K562 (cell line): ENCODE measurements around the gene HDLBP. TPM values are rescaled to one million over a fixed set of nuclear protein-coding genes. Genes with fewer than 3 reads are reported as not detected.

ENCODE experiments used
- ATAC-seq: fragments of 200-7000 bp; cut with Tn5 transposase; 3 replicates; pipeline ENCODE4 v1.9.1; 2020; ENCODE audit warnings: moderate library complexity
- BruUV-seq: library from RNA; stranded (reverse); fragments of 400-500 nt; replicated peaks from 2 replicates; lab custom pipeline; 2021; lab: Mats Ljungman, UMichigan
- CTCF ChIA-PET: fragments of 300-600 bp; formaldehyde crosslinking; extraction: SDS; loops from one replicate; lab custom pipeline; 2021; ENCODE audit warnings: low intra/inter-chr PET ratio; lab: Yijun Ruan, JAX
- POLR2A ChIA-PET: fragments of 300-600, 350-650 bp; sonication (Branson Sonifier 250); formaldehyde crosslinking; extraction: SDS; loops from one replicate; lab custom pipeline; 2021; ENCODE audit warnings: antibody characterized with exemption, inconsistent platforms; lab: Yijun Ruan, JAX
- DNase-seq, 4 experiments: peaks; one replicate each; pipeline versions ENCODE4 v3.0.0 to v3.0.0-alpha.2; 2011 to 2018; ENCODE audit warnings: low spot score in 3 of 4, mixed read lengths in 3 of 4; ENCODE audit errors: extremely low read depth in 1 of 4
- FAIRE-seq: peaks from 2 replicates; lab custom pipeline; 2011; peaks lifted over from hg19 to GRCh38; lab: Jason Lieb, UNC
- H2AFZ ChIP-seq: 2 replicates; pipeline ENCODE4 v1.6.0; 2011; ENCODE audit warnings: low read depth, low read length, control low read depth, inconsistent platforms
- H3K27ac ChIP-seq: fragments of 200-600 bp; 3 replicates; pipeline ENCODE4 v1.8.0; 2011; ENCODE audit warnings: low read depth, mild to moderate bottlenecking, control low read depth, inconsistent platforms, low read length, moderate library complexity, mixed read lengths; ENCODE audit errors: extremely low read depth
- H3K27me3 ChIP-seq, 2 experiments: fragments of 300-600 bp in 1 of 2; 2 replicates in 1 of 2; 3 replicates in 1 of 2; pipeline versions ENCODE4 v1.6.0 to v1.8.0; 2011; ENCODE audit warnings: inconsistent platforms in 2 of 2, low read length in 2 of 2, mild to moderate bottlenecking in 1 of 2, mixed read lengths in 1 of 2, moderate library complexity in 1 of 2; ENCODE audit not compliant: control insufficient read depth in 2 of 2, insufficient read depth in 2 of 2
- H3K36me3 ChIP-seq: fragments of 300-600 bp; 3 replicates; pipeline ENCODE4 v1.8.0; 2011; ENCODE audit warnings: mild to moderate bottlenecking, low read length, inconsistent platforms; ENCODE audit not compliant: control insufficient read depth, insufficient read depth
- H3K4me1 ChIP-seq, 2 experiments: fragments of 200-600 bp in 1 of 2; replicated peaks in 1 of 2; 2 replicates in 1 of 2; 3 replicates in 1 of 2; pipeline versions ENCODE4 v1.5.1 to v1.8.0; 2011; ENCODE audit warnings: inconsistent platforms in 2 of 2, low read length in 2 of 2, mild to moderate bottlenecking in 1 of 2, mixed read lengths in 1 of 2, moderate library complexity in 1 of 2; ENCODE audit not compliant: control insufficient read depth in 2 of 2, insufficient read depth in 2 of 2
- H3K4me2 ChIP-seq: 2 replicates; pipeline ENCODE4 v1.6.1; 2011; ENCODE audit warnings: low read length, control low read depth, inconsistent platforms, mixed read lengths; ENCODE audit not compliant: insufficient read depth
- H3K4me3 ChIP-seq: fragments of 200-600 bp; sonication (generic), shearing (Covaris generic); 2 replicates; pipeline ENCODE4 v1.5.1; 2016; ENCODE audit warnings: control low read depth, inconsistent platforms
- H3K79me2 ChIP-seq: fragments of 200-600 bp; 3 replicates; pipeline ENCODE4 v1.8.0; 2011; ENCODE audit warnings: low read length, inconsistent platforms; ENCODE audit not compliant: control insufficient read depth, insufficient read depth
- H3K9ac ChIP-seq, 2 experiments: 2 replicates each; pipeline versions ENCODE4 v1.6.0 to v1.6.1; 2011; ENCODE audit warnings: low read depth in 2 of 2, low read length in 2 of 2, control low read depth in 1 of 2, inconsistent platforms in 1 of 2, mild to moderate bottlenecking in 1 of 2, mixed read lengths in 1 of 2; ENCODE audit not compliant: insufficient read depth in 1 of 2
- H3K9me1 ChIP-seq: one replicate; pipeline ENCODE4 v1.6.0; 2011; ENCODE audit warnings: inconsistent platforms, mild to moderate bottlenecking, low read length, moderate library complexity; ENCODE audit not compliant: control insufficient read depth, insufficient read depth
- H3K9me3 ChIP-seq: replicated peaks from 2 replicates; pipeline ENCODE4 v1.5.1; 2011; ENCODE audit warnings: low read depth, low read length, inconsistent platforms; ENCODE audit not compliant: control insufficient read depth, insufficient read depth
- H4K20me1 ChIP-seq: replicated peaks from 2 replicates; pipeline ENCODE4 v1.6.1; 2011; ENCODE audit warnings: low read length, inconsistent platforms, mixed read lengths; ENCODE audit not compliant: control insufficient read depth, insufficient read depth
- FOXM1 ChIP-seq, 2 experiments: fragments of 450-650 bp in 1 of 2; sonication (generic) in 1 of 2; formaldehyde crosslinking in 1 of 2; IDR thresholded peaks; 2 replicates each; pipeline versions ENCODE4 v1.6.1 to v1.9.0; 2017 to 2022; ENCODE audit warnings: low read depth in 2 of 2, mild to moderate bottlenecking in 2 of 2, missing genetic modification reagents in 1 of 2, moderate library complexity in 1 of 2
- GMEB1 ChIP-seq: fragments of 250-450 bp; sonication (Bioruptor Pico); IDR thresholded peaks from 2 replicates; pipeline ENCODE4 v1.4.0; 2020; ENCODE audit warnings: mild to moderate bottlenecking
- ZC3H11A ChIP-seq: IDR thresholded peaks from 2 replicates; pipeline ENCODE4 v1.6.1; 2012; ENCODE audit warnings: low read depth, low read length, improper control_type of control experiment
- WGBS: fragments of 100-300 bp; shearing (Covaris generic); methylation state at CpG from one replicate; pipeline ENCODE4 v1.1.6; 2016; ENCODE audit warnings: low coverage, mixed read lengths; ENCODE audit not compliant: insufficient coverage; ENCODE audit errors: missing lambda C conversion rate; 5-methylcytosine and 5-hydroxymethylcytosine counted together
- in situ Hi-C: fragments of 300-500 bp; cut with MboI; formaldehyde crosslinking; loops from 4 replicates; pipeline ENCODE4 v1.15.0; 2018; ENCODE audit warnings: inconsistent platforms, mixed read lengths
- intact Hi-C: fragments of 100-400 bp; cut with micrococcal nuclease; formaldehyde crosslinking; loops from 2 replicates; pipeline ENCODE4 v1.14.2; 2022
- polyA plus RNA-seq, 8 experiments: library from polyadenylated mRNA; depleted of rRNA in 4 of 8; stranded (reverse) in 5 of 8; unstranded in 3 of 8; fragments of >200 nt; fragmentation: Nextera tagmentation in 2 of 8; fragmentation: Illumina TruSeq in 1 of 8; extraction: Ambion mirVana in 2 of 8; extraction: Trizol in 1 of 8; gene quantifications; 2 replicates each; pipeline versions ENCODE4 v1.2.1 to v1.2.3, GENCODE V29; 2011 to 2014; ENCODE audit warnings: inconsistent platforms in 1 of 8, missing spikeins in 1 of 8
- total RNA-seq, 7 experiments: library from RNA; depleted of rRNA in 6 of 7; stranded (reverse); fragments of >200 nt in 6 of 7; fragmentation: Illumina TruSeq in 2 of 7; extraction: Trizol in 2 of 7; gene quantifications; 2 replicates each; pipeline versions ENCODE4 v1.2.1 to v1.2.3, GENCODE V29; 2011 to 2021; ENCODE audit warnings: low replicate concordance in 1 of 7

HDLBP gene
- total and polyA plus RNA-seq, 9 of the 15 experiments (the other 6 are each of a cell fraction or from before 2014, with no cell fraction given) = 24.4 to 378 (median 146) TPM

GRCh38 chr2:241298673-241299072, 16.8 kb downstream of the HDLBP start (continued):
- TF ChIP-seq FOXM1 (IDR thresholded peaks at IDR 0.05; ENCODE audit: low read depth) (no peak), FOXM1 (CRISPR knock-in tag; IDR thresholded peaks at IDR 0.05; ENCODE audit: low read depth) (no peak), ZC3H11A (no peak)

- no peak overlapping the region for H3K27ac ChIP-seq
- no peak for DNase-seq
- ATAC-seq = no peak
- H3K79me2 ChIP-seq = peaks cover 92% of the 10 kb centered on the region
- H2AFZ ChIP-seq = no peak overlapping the region
- H3K4me3 ChIP-seq = no peak overlapping the region
- H3K4me2 ChIP-seq = no peak overlapping the region
- H3K9ac ChIP-seq = no peak overlapping the region
- 99% methylated on average over 8 of the region's 8 CpGs for WGBS
- H4K20me1 ChIP-seq = 0 out of 2 replicates have a peak, but pooled peaks cover 10% of the 10 kb centered on the region
- TF ChIP-seq GMEB1 = no peak
- no peaks in the 10 kb centered on the region for H3K9me3 ChIP-seq
- H3K9me1 ChIP-seq = peaks cover 2% of the 10 kb centered on the region
- POLR2A ChIA-PET = interaction anchor here (0.6 to 1.9 kb wide), 3 partner anchors 14 to 18 kb away, joined by 3 to 6 read pairs (median 5); no protein-coding TSS in a partner anchor
- BruUV-seq = no TSS peak
- intact Hi-C loops (no loop called here), in situ Hi-C loops (no loop called here)
- H3K27me3 ChIP-seq = no peaks in the 10 kb centered on the region
- CTCF ChIA-PET = no interaction called here
- H3K4me1 ChIP-seq = peaks cover 3 to 4% of the 10 kb centered on the region in 2 experiments; a peak in 3 of 5 replicates
- FAIRE-seq = no peak
- H3K36me3 ChIP-seq = peaks cover 10% of the 10 kb centered on the region; the same call in 2 of the 3 replicates
Observed at GRCh38 chr2:241296767-241297166, 18.7 kb downstream of the HDLBP start.
